ENCODE results near the gene LLGL1. TPM values are rescaled to one million over a fixed set of nuclear protein-coding genes. Genes with fewer than 3 reads are reported as not detected.

Gene LLGL1
- total RNA-seq, 1 donor from 2014 or later = 84.6 TPM

GRCh38 chr17:18186627-18186982 lies 38.8 kb upstream of the LLGL1 start:
- H3K9me3 Mint-ChIP-seq (ENCODE audit: unreplicated experiment) = peaks cover 7% of the 10 kb centered on the region
- peaks cover 21% of the 10 kb centered on the region for H3K4me1 Mint-ChIP-seq (ENCODE audit: low read depth, unreplicated experiment)
- DNase-seq = no peak

GRCh38 chr17:18187226-18187625 lies 38.2 kb upstream of the LLGL1 start:
- Mint-ChIP-seq H3K4me3 (ENCODE audit: unreplicated experiment) (peak overlapping the region; percentile 87), H3K9me3 (ENCODE audit: unreplicated experiment) (peaks cover 7% of the 10 kb centered on the region), H3K27me3 (ENCODE audit: unreplicated experiment) (peaks cover 3% of the 10 kb centered on the region), H3K27ac (ENCODE audit: unreplicated experiment) (peak overlapping the region; percentile 4), H3K4me1 (ENCODE audit: low read depth, unreplicated experiment) (peaks cover 21% of the 10 kb centered on the region), H3K36me3 (ENCODE audit: unreplicated experiment) (no peaks in the 10 kb centered on the region)
- no peak for TF ChIP-seq CTCF (IDR thresholded peaks at IDR 0.05; ENCODE audit: partially characterized antibody, unreplicated experiment)
- no peak for DNase-seq

More at GRCh38 chr17:18186627-18186982, 38.8 kb upstream of the LLGL1 start:
- no peak for TF ChIP-seq CTCF (IDR thresholded peaks at IDR 0.05; ENCODE audit: partially characterized antibody, unreplicated experiment)
- Mint-ChIP-seq H3K27me3 (ENCODE audit: unreplicated experiment) (peaks cover 4% of the 10 kb centered on the region), H3K36me3 (ENCODE audit: unreplicated experiment) (no peaks in the 10 kb centered on the region), H3K27ac (ENCODE audit: unreplicated experiment) (no peak overlapping the region), H3K4me3 (ENCODE audit: unreplicated experiment) (peak overlapping the region; percentile 87)

GRCh38 chr17:18187821-18188761 lies 37.3 kb upstream of the LLGL1 start:
- Mint-ChIP-seq H3K36me3 (ENCODE audit: unreplicated experiment) (no peaks in the 10 kb centered on the region), H3K4me3 (ENCODE audit: unreplicated experiment) (peak overlapping the region; percentile 87), H3K9me3 (ENCODE audit: unreplicated experiment) (peaks cover 7% of the 10 kb centered on the region), H3K27me3 (ENCODE audit: unreplicated experiment) (peaks cover 3% of the 10 kb centered on the region), H3K27ac (ENCODE audit: unreplicated experiment) (no peak overlapping the region), H3K4me1 (ENCODE audit: low read depth, unreplicated experiment) (peaks cover 21% of the 10 kb centered on the region)
- DNase-seq = no peak
- TF ChIP-seq CTCF (IDR thresholded peaks at IDR 0.05; ENCODE audit: partially characterized antibody, unreplicated experiment) = no peak

GRCh38 chr17:18190628-18191235 lies 34.7 kb upstream of the LLGL1 start:
- H3K27me3 Mint-ChIP-seq (ENCODE audit: unreplicated experiment) = no peaks in the 10 kb centered on the region
- no peak for DNase-seq
- H3K27ac Mint-ChIP-seq (ENCODE audit: unreplicated experiment) = peak overlapping the region; percentile 13
- no peaks in the 10 kb centered on the region for H3K36me3 Mint-ChIP-seq (ENCODE audit: unreplicated experiment)
- peaks cover 2% of the 10 kb centered on the region for H3K9me3 Mint-ChIP-seq (ENCODE audit: unreplicated experiment)
- H3K4me1 Mint-ChIP-seq (ENCODE audit: low read depth, unreplicated experiment) = peaks cover 21% of the 10 kb centered on the region
- H3K4me3 Mint-ChIP-seq (ENCODE audit: unreplicated experiment) = no peak overlapping the region
- no peak for TF ChIP-seq CTCF (IDR thresholded peaks at IDR 0.05; ENCODE audit: partially characterized antibody, unreplicated experiment)

GRCh38 chr17:18191236-18191667 lies 34.2 kb upstream of the LLGL1 start:
- H3K4me3 Mint-ChIP-seq (ENCODE audit: unreplicated experiment) = no peak overlapping the region
- H3K36me3 Mint-ChIP-seq (ENCODE audit: unreplicated experiment) = no peaks in the 10 kb centered on the region

More at GRCh38 chr17:18191236-18191667, 34.2 kb upstream of the LLGL1 start:
- DNase-seq = no peak
- TF ChIP-seq CTCF (IDR thresholded peaks at IDR 0.05; ENCODE audit: partially characterized antibody, unreplicated experiment) = no peak
- peaks cover 19% of the 10 kb centered on the region for H3K4me1 Mint-ChIP-seq (ENCODE audit: low read depth, unreplicated experiment)
- H3K27ac Mint-ChIP-seq (ENCODE audit: unreplicated experiment) = peak overlapping the region; percentile 39
- H3K27me3 Mint-ChIP-seq (ENCODE audit: unreplicated experiment) = no peaks in the 10 kb centered on the region
- H3K9me3 Mint-ChIP-seq (ENCODE audit: unreplicated experiment) = peaks cover 2% of the 10 kb centered on the region
